GM12892 (cell line): Measurements from ENCODE around the gene MRPL28.
"Not testable (repeated sequence)": the region's sequence is repeated elsewhere in the genome, so short reads cannot be mapped to it uniquely, and the experiment has no call there.

Source experiments
- DNase-seq: peaks from one replicate; pipeline ENCODE4 v3.0.0; 2011; ENCODE audit not compliant: insufficient read length
- FAIRE-seq: peaks from 2 replicates; lab custom pipeline; 2011; peaks lifted over from hg19 to GRCh38; lab: Jason Lieb, UNC
- POLR2A ChIP-seq: IDR thresholded peaks from 2 replicates; pipeline ENCODE4 v1.6.1; 2011; ENCODE audit warnings: low read depth, low read length, control low read depth
- POLR2AphosphoS5 ChIP-seq: IDR thresholded peaks from 2 replicates; pipeline ENCODE4 v1.6.1; 2011; ENCODE audit warnings: low read depth, low read length, control low read depth
- TAF1 ChIP-seq: IDR thresholded peaks from 2 replicates; pipeline ENCODE4 v1.6.1; 2011; ENCODE audit warnings: low read depth, mild to moderate bottlenecking, control low read depth, low read length, borderline replicate concordance

MRPL28 gene

GRCh38 chr16:369275-369865 lies 968 bp downstream of the MRPL28 start:
- DNase-seq = no peak
- FAIRE-seq = peak; percentile 30
- no peak for TF ChIP-seq POLR2A
- TF ChIP-seq POLR2AphosphoS5 = no peak
- TF ChIP-seq TAF1 = no peak

GRCh38 chr16:368388-369158 lies 1.8 kb downstream of the MRPL28 start:
- DNase-seq = no peak
- FAIRE-seq = no peak
- TF ChIP-seq POLR2A (no peak), TAF1 (no peak), POLR2AphosphoS5 (no peak)

- TF ChIP-seq POLR2AphosphoS5 = no peak
- no peak for TF ChIP-seq POLR2A
- no peak for TF ChIP-seq TAF1
- no peak for DNase-seq
- FAIRE-seq = no peak
These were observed 2.9 kb downstream of the MRPL28 start for GRCh38 chr16:367333-367903.

- FAIRE-seq = no peak
- DNase-seq = no peak
- no peak for TF ChIP-seq TAF1
- no peak for TF ChIP-seq POLR2A
- TF ChIP-seq POLR2AphosphoS5 = no peak
These were observed 3.9 kb downstream of the MRPL28 start for GRCh38 chr16:366476-366875.

- DNase-seq = no peak
- no peak for FAIRE-seq
These were observed 5.5 kb downstream of the MRPL28 start for GRCh38 chr16:364595-365491.

GRCh38 chr16:363766-364490 lies 6.4 kb downstream of the MRPL28 start:
- no peak for DNase-seq
- FAIRE-seq = no peak
- TF ChIP-seq POLR2A (no peak), POLR2AphosphoS5 (no peak), TAF1 (no peak)

More at GRCh38 chr16:364595-365491, 5.5 kb downstream of the MRPL28 start:
- TF ChIP-seq TAF1 (no peak), POLR2AphosphoS5 (no peak), POLR2A (no peak)

GRCh38 chr16:363110-363765 lies 7.1 kb downstream of the MRPL28 start:
- no peak for DNase-seq
- FAIRE-seq = no peak
- TF ChIP-seq POLR2AphosphoS5 (no peak), TAF1 (no peak), POLR2A (no peak)

GRCh38 chr16:362702-362999 lies 7.7 kb downstream of the MRPL28 start:
- DNase-seq, FAIRE-seq: not testable (repeated sequence)

- DNase-seq (peak; percentile 97), FAIRE-seq (peak; percentile 98)
- TF ChIP-seq POLR2A = no peak
- TF ChIP-seq POLR2AphosphoS5 = no peak
- no peak for TF ChIP-seq TAF1
These were observed 8.3 kb downstream of the MRPL28 start for GRCh38 chr16:361872-362701.
